Eye (tissue), 1 donor: Measurements from ENCODE around the gene INTS1.
A peak's percentile ranks its signal among the peaks of the same experiment; 100 is the strongest.

Source experiments
- DNase-seq: peaks from one replicate; pipeline ENCODE4 v3.0.0-alpha.2; 2015

Gene INTS1

GRCh38 chr7:1503816-1504775 is at the start of gene INTS1:
TSS of gene INTS1 (minus strand) at chr7:1504389. CDS start at chr7:1503960, 429 bp downstream.
- DNase-seq: peak; percentile 95

- DNase-seq: no peak
These were observed 49.5 kb upstream of the INTS1 start for GRCh38 chr7:1553512-1554210.

- DNase-seq: no peak
These were observed 48.0 kb upstream of the INTS1 start for GRCh38 chr7:1552200-1552599.

- DNase-seq: no peak
These were observed 46.6 kb upstream of the INTS1 start for GRCh38 chr7:1550846-1551155.

- DNase-seq: no peak
These were observed 46.0 kb upstream of the INTS1 start for GRCh38 chr7:1550005-1550845.

- no peak for DNase-seq
These were observed 45.3 kb upstream of the INTS1 start for GRCh38 chr7:1549357-1550004.

GRCh38 chr7:1548944-1549343 is 44.8 kb upstream of the INTS1 start:
- DNase-seq: no peak

- DNase-seq: no peak
These were observed 44.2 kb upstream of the INTS1 start for GRCh38 chr7:1548438-1548831.

- DNase-seq: no peak
These were observed 43.7 kb upstream of the INTS1 start for GRCh38 chr7:1547777-1548437.

- DNase-seq: no peak
These were observed 43.0 kb upstream of the INTS1 start for GRCh38 chr7:1546909-1547776.

GRCh38 chr7:1546274-1546908 is 42.2 kb upstream of the INTS1 start:
- no peak for DNase-seq

GRCh38 chr7:1545417-1546246 is 41.4 kb upstream of the INTS1 start:
- DNase-seq: no peak

GRCh38 chr7:1544896-1545416 is 40.8 kb upstream of the INTS1 start:
- DNase-seq: no peak

GRCh38 chr7:1544178-1544895 is 40.1 kb upstream of the INTS1 start:
- no peak for DNase-seq

- DNase-seq: no peak
These were observed 39.6 kb upstream of the INTS1 start for GRCh38 chr7:1543826-1544177.

- no peak for DNase-seq
These were observed 38.9 kb upstream of the INTS1 start for GRCh38 chr7:1542841-1543747.

GRCh38 chr7:1542329-1542728 is 38.1 kb upstream of the INTS1 start:
- no peak for DNase-seq
